ENCODE results near the gene OR2Y1.

OR2Y1 gene

GRCh38 chr5:180696116-180696515 lies 43.7 kb downstream of the OR2Y1 start:
- Histone ChIP-seq H3K27me3 (ENCODE audit: insufficient read depth, low read length, poor library complexity) (no peaks in the 10 kb centered on the region), H3K9ac (ENCODE audit: low read depth, low read length) (no peak overlapping the region), H3K9me3 (ENCODE audit: insufficient read depth, low read length, severe bottlenecking) (no peaks in the 10 kb centered on the region), H4K20me1 (ENCODE audit: insufficient read depth, low read length) (no peaks in the 10 kb centered on the region), H3K4me3 (ENCODE audit: low read depth in 1 of 2, low read length in 2 of 2) (no peak overlapping the region), H3K27ac (ENCODE audit: low read length) (no peak overlapping the region), H3K4me2 (ENCODE audit: insufficient read depth, low read length) (no peak overlapping the region), H2AFZ (ENCODE audit: low read depth, low read length) (no peak overlapping the region), H3K4me1 (ENCODE audit: insufficient read depth, low read length) (peaks cover 6% of the 10 kb centered on the region), H3K79me2 (ENCODE audit: insufficient read depth, low read length) (no peaks in the 10 kb centered on the region), H3K36me3 (ENCODE audit: insufficient read depth, low read length) (no peaks in the 10 kb centered on the region)
- ATAC-seq (ENCODE audit: insufficient read depth, low read depth), result no peak
- DNase-seq, result no peak
- no peak for TF ChIP-seq CTCF (IDR thresholded peaks at IDR 0.05; ENCODE audit: borderline replicate concordance, extremely low read depth, low read length, poor library complexity, severe bottlenecking)
- no peak for TF ChIP-seq EZH2 (IDR thresholded peaks at IDR 0.05; ENCODE audit: borderline replicate concordance, low read depth, low read length, severe bottlenecking)

- no peak for ATAC-seq (ENCODE audit: insufficient read depth, low read depth)
- Histone ChIP-seq H3K9me3 (ENCODE audit: insufficient read depth, low read length, severe bottlenecking) (no peaks in the 10 kb centered on the region), H3K27me3 (ENCODE audit: insufficient read depth, low read length, poor library complexity) (no peaks in the 10 kb centered on the region), H4K20me1 (ENCODE audit: insufficient read depth, low read length) (no peaks in the 10 kb centered on the region), H3K27ac (ENCODE audit: low read length) (0 out of 2 replicates have a peak overlapping the region, but pooled peaks have one; percentile 22), H3K4me3 (ENCODE audit: low read depth in 1 of 2, low read length in 2 of 2) (no peak overlapping the region), H3K4me2 (ENCODE audit: insufficient read depth, low read length) (no peak overlapping the region), H3K79me2 (ENCODE audit: insufficient read depth, low read length) (no peaks in the 10 kb centered on the region), H2AFZ (ENCODE audit: low read depth, low read length) (peak overlapping the region; percentile 11; the same call in 1 of the 2 replicates), H3K36me3 (ENCODE audit: insufficient read depth, low read length) (no peaks in the 10 kb centered on the region), H3K4me1 (ENCODE audit: insufficient read depth, low read length) (peaks cover 42% of the 10 kb centered on the region), H3K9ac (ENCODE audit: low read depth, low read length) (no peak overlapping the region)
- DNase-seq, result no peak
- TF ChIP-seq EZH2 (IDR thresholded peaks at IDR 0.05; ENCODE audit: borderline replicate concordance, low read depth, low read length, severe bottlenecking) (no peak), CTCF (IDR thresholded peaks at IDR 0.05; ENCODE audit: borderline replicate concordance, extremely low read depth, low read length, poor library complexity, severe bottlenecking) (no peak)
These were observed 47.4 kb downstream of the OR2Y1 start for GRCh38 chr5:180692429-180692828.

- H3K27me3 ChIP-seq (ENCODE audit: insufficient read depth, low read length, poor library complexity), result no peaks in the 10 kb centered on the region
- no peak overlapping the region for H3K4me3 ChIP-seq (ENCODE audit: low read depth in 1 of 2, low read length in 2 of 2)
- H3K9ac ChIP-seq (ENCODE audit: low read depth, low read length), result no peak overlapping the region
- no peak for DNase-seq
- no peak overlapping the region for H3K4me2 ChIP-seq (ENCODE audit: insufficient read depth, low read length)
- H3K27ac ChIP-seq (ENCODE audit: low read length), result peak overlapping the region; percentile 96
- TF ChIP-seq CTCF (IDR thresholded peaks at IDR 0.05; ENCODE audit: borderline replicate concordance, extremely low read depth, low read length, poor library complexity, severe bottlenecking), result no peak
- no peak for TF ChIP-seq EZH2 (IDR thresholded peaks at IDR 0.05; ENCODE audit: borderline replicate concordance, low read depth, low read length, severe bottlenecking)
- H3K4me1 ChIP-seq (ENCODE audit: insufficient read depth, low read length), result peaks cover 50% of the 10 kb centered on the region
- ATAC-seq (ENCODE audit: insufficient read depth, low read depth), result no peak
- H3K9me3 ChIP-seq (ENCODE audit: insufficient read depth, low read length, severe bottlenecking), result no peaks in the 10 kb centered on the region
- 0 out of 2 replicates have a peak overlapping the region, but pooled peaks have one; percentile 2 for H2AFZ ChIP-seq (ENCODE audit: low read depth, low read length)
- no peaks in the 10 kb centered on the region for H3K79me2 ChIP-seq (ENCODE audit: insufficient read depth, low read length)
- H4K20me1 ChIP-seq (ENCODE audit: insufficient read depth, low read length), result no peaks in the 10 kb centered on the region
- no peaks in the 10 kb centered on the region for H3K36me3 ChIP-seq (ENCODE audit: insufficient read depth, low read length)
These were observed 48.8 kb downstream of the OR2Y1 start for GRCh38 chr5:180691046-180691445.

- no peaks in the 10 kb centered on the region for H4K20me1 ChIP-seq (ENCODE audit: insufficient read depth, low read length)
- H3K36me3 ChIP-seq (ENCODE audit: insufficient read depth, low read length), result no peaks in the 10 kb centered on the region
- H3K4me3 ChIP-seq (ENCODE audit: low read depth in 1 of 2, low read length in 2 of 2), result no peak overlapping the region
- H3K4me1 ChIP-seq (ENCODE audit: insufficient read depth, low read length), result peaks cover 50% of the 10 kb centered on the region
- peak overlapping the region; percentile 65; the same call in 1 of the 2 replicates for H3K4me2 ChIP-seq (ENCODE audit: insufficient read depth, low read length)
- peak overlapping the region; percentile 96 for H3K27ac ChIP-seq (ENCODE audit: low read length)
- peak overlapping the region; percentile 37 for H2AFZ ChIP-seq (ENCODE audit: low read depth, low read length)
- no peaks in the 10 kb centered on the region for H3K27me3 ChIP-seq (ENCODE audit: insufficient read depth, low read length, poor library complexity)
- TF ChIP-seq EZH2 (IDR thresholded peaks at IDR 0.05; ENCODE audit: borderline replicate concordance, low read depth, low read length, severe bottlenecking) (no peak), CTCF (IDR thresholded peaks at IDR 0.05; ENCODE audit: borderline replicate concordance, extremely low read depth, low read length, poor library complexity, severe bottlenecking) (no peak)
- ATAC-seq (ENCODE audit: insufficient read depth, low read depth) (no peak), DNase-seq (no peak)
- H3K79me2 ChIP-seq (ENCODE audit: insufficient read depth, low read length), result no peaks in the 10 kb centered on the region
- H3K9me3 ChIP-seq (ENCODE audit: insufficient read depth, low read length, severe bottlenecking), result no peaks in the 10 kb centered on the region
- H3K9ac ChIP-seq (ENCODE audit: low read depth, low read length), result peak overlapping the region; percentile 62
These were observed 49.3 kb downstream of the OR2Y1 start for GRCh38 chr5:180690562-180690961.
